H1 (cell line): Measurements from ENCODE around the gene ITPRIPL2. TPM values are rescaled to one million over a fixed set of nuclear protein-coding genes. Genes with fewer than 3 reads are reported as not detected.

Experiments
- CTCF ChIA-PET: fragments of 300-600 bp; sonication (Branson Sonifier 250); formaldehyde crosslinking; loops from one replicate; lab custom pipeline; 2021; ENCODE audit not compliant: partially characterized antibody; lab: Charles Lee
- POLR2A ChIA-PET: fragments of 300-600 bp; sonication (Branson Sonifier 250); formaldehyde crosslinking; loops from one replicate; lab custom pipeline; 2021; ENCODE audit warnings: inconsistent platforms; ENCODE audit not compliant: partially characterized antibody; lab: Charles Lee
- DNase-seq, 2 experiments: peaks; one replicate each; pipeline versions ENCODE4 v3.0.0 to v3.0.0-alpha.2; 2010 to 2022; ENCODE audit warnings: low spot score in 2 of 2, low read depth in 1 of 2, mixed read lengths in 1 of 2
- FAIRE-seq: peaks from 2 replicates; lab custom pipeline; 2011; peaks lifted over from hg19 to GRCh38; lab: Jason Lieb, UNC
- H2AFZ ChIP-seq: 2 replicates; pipeline ENCODE4 v1.8.1; 2012; ENCODE audit warnings: low read length, inconsistent platforms
- H2AK5ac ChIP-seq: 2 replicates; pipeline ENCODE4 v1.6.1; 2013; ENCODE audit warnings: low read depth, low read length
- H2BK120ac ChIP-seq: replicated peaks from 2 replicates; pipeline ENCODE3; 2013; ENCODE audit warnings: low read depth, low read length, inconsistent platforms
- H2BK12ac ChIP-seq: 2 replicates; pipeline ENCODE4 v1.6.1; 2013; ENCODE audit warnings: low read depth, low read length
- H2BK15ac ChIP-seq: 2 replicates; pipeline ENCODE4 v1.6.1; 2013; ENCODE audit warnings: low read length
- H2BK20ac ChIP-seq: 2 replicates; pipeline ENCODE4 v1.6.1; 2013; ENCODE audit warnings: low read length
- H2BK5ac ChIP-seq: 2 replicates; pipeline ENCODE4 v1.6.1; 2013; ENCODE audit warnings: low read depth, low read length
- H3K14ac ChIP-seq: 2 replicates; pipeline ENCODE4 v1.6.1; 2013; ENCODE audit warnings: inconsistent platforms; ENCODE audit not compliant: insufficient read length
- H3K18ac ChIP-seq: 2 replicates; pipeline ENCODE4 v1.6.1; 2013; ENCODE audit warnings: low read length; ENCODE audit errors: extremely low read depth
- H3K23ac ChIP-seq: 2 replicates; pipeline ENCODE4 v1.6.1; 2013; ENCODE audit warnings: inconsistent platforms; ENCODE audit not compliant: insufficient read length
- H3K23me2 ChIP-seq: 2 replicates; pipeline ENCODE4 v1.6.1; 2013; ENCODE audit warnings: low read depth, low read length
- H3K27ac ChIP-seq: 2 replicates; pipeline ENCODE4 v1.6.1; 2011; ENCODE audit warnings: low read depth, low read length, inconsistent platforms
- H3K27me3 ChIP-seq, 4 experiments: replicated peaks in 1 of 4; 1 replicate in 1 of 4; 2 replicates in 3 of 4; pipeline versions ENCODE4 v1.6.1 to v1.8.1; 2011 to 2013; ENCODE audit warnings: low read length in 3 of 4, mild to moderate bottlenecking in 3 of 4, inconsistent platforms in 2 of 4, mixed read lengths in 2 of 4, moderate library complexity in 1 of 4; ENCODE audit not compliant: control insufficient read depth in 3 of 4, insufficient read depth in 3 of 4; ENCODE audit errors: extremely low read depth in 1 of 4
- H3K36me3 ChIP-seq, 4 experiments: 2 replicates each; pipeline versions ENCODE4 v1.6.1 to v1.8.1; 2011 to 2013; ENCODE audit warnings: mild to moderate bottlenecking in 4 of 4, low read length in 3 of 4, moderate library complexity in 2 of 4, control low read depth in 1 of 4, inconsistent platforms in 1 of 4; ENCODE audit not compliant: insufficient read depth in 4 of 4, control insufficient read depth in 2 of 4
- H3K4ac ChIP-seq: replicated peaks from 2 replicates; pipeline ENCODE3; 2013; ENCODE audit warnings: low read length, low read depth, mixed read lengths, inconsistent platforms; ENCODE audit not compliant: insufficient read length
- H3K4me1 ChIP-seq, 4 experiments: replicated peaks in 1 of 4; 1 replicate in 1 of 4; 2 replicates in 3 of 4; pipeline versions ENCODE4 v1.6.1 to v1.8.1; 2011 to 2013; ENCODE audit warnings: low read length in 3 of 4, inconsistent platforms in 2 of 4, mixed read lengths in 1 of 4; ENCODE audit not compliant: insufficient read depth in 4 of 4, control insufficient read depth in 3 of 4
- H3K4me2 ChIP-seq, 2 experiments: 2 replicates each; pipeline versions ENCODE4 v1.6.1 to v1.8.1; 2011 to 2013; ENCODE audit warnings: low read depth in 2 of 2, low read length in 2 of 2, control low read depth in 1 of 2, inconsistent platforms in 1 of 2, mild to moderate bottlenecking in 1 of 2; ENCODE audit not compliant: insufficient read depth in 1 of 2
- H3K4me3 ChIP-seq, 4 experiments: fragments of 200-600, 300-600 bp in 1 of 4; sonication (generic), shearing (Covaris generic), sonication (Bioruptor Twin) in 1 of 4; 2 replicates each; pipeline versions ENCODE4 v1.5.1 to v1.8.1; 2011 to 2016; ENCODE audit warnings: low read length in 4 of 4, low read depth in 3 of 4, control low read depth in 2 of 4, inconsistent platforms in 2 of 4, mild to moderate bottlenecking in 2 of 4, mixed read lengths in 1 of 4, moderate library complexity in 1 of 4; ENCODE audit not compliant: insufficient read depth in 2 of 4; ENCODE audit errors: extremely low read depth in 1 of 4
- H3K56ac ChIP-seq: replicated peaks from 2 replicates; pipeline ENCODE3; 2013; ENCODE audit warnings: low read depth, mild to moderate bottlenecking, mixed read lengths, low read length, inconsistent platforms; ENCODE audit not compliant: insufficient read length
- H3K79me1 ChIP-seq: 2 replicates; pipeline ENCODE4 v1.6.1; 2013; ENCODE audit warnings: low read depth, low read length, control low read depth
- H3K79me2 ChIP-seq, 2 experiments: 2 replicates each; pipeline versions ENCODE4 v1.6.1 to v1.8.1; 2012 to 2013; ENCODE audit warnings: low read length in 2 of 2, mild to moderate bottlenecking in 2 of 2, inconsistent platforms in 1 of 2; ENCODE audit not compliant: insufficient read depth in 2 of 2, control insufficient read depth in 1 of 2
- H3K9ac ChIP-seq, 4 experiments: replicated peaks in 1 of 4; 1 replicate in 1 of 4; 2 replicates in 3 of 4; pipeline versions ENCODE4 v1.6.1 to v1.8.1; 2011 to 2013; ENCODE audit warnings: low read depth in 3 of 4, low read length in 3 of 4, control low read depth in 2 of 4, mild to moderate bottlenecking in 2 of 4, moderate library complexity in 2 of 4, inconsistent platforms in 1 of 4; ENCODE audit errors: extremely low read depth in 1 of 4
- H3K9me3 ChIP-seq, 2 experiments: 2 replicates each; pipeline versions ENCODE4 v1.6.1 to v1.8.1; 2012 to 2013; ENCODE audit warnings: mild to moderate bottlenecking in 2 of 2, moderate library complexity in 2 of 2, control low read depth in 1 of 2, inconsistent platforms in 1 of 2, low read depth in 1 of 2, low read length in 1 of 2, mixed read lengths in 1 of 2; ENCODE audit not compliant: insufficient read depth in 2 of 2
- H4K20me1 ChIP-seq, 2 experiments: replicated peaks in 1 of 2; 2 replicates each; pipeline versions ENCODE3 to v1.8.1; 2011 to 2013; ENCODE audit warnings: inconsistent platforms in 2 of 2, low read length in 2 of 2, mild to moderate bottlenecking in 1 of 2; ENCODE audit not compliant: insufficient read depth in 2 of 2, control insufficient read depth in 1 of 2
- H4K5ac ChIP-seq: 2 replicates; pipeline ENCODE4 v1.6.1; 2013; ENCODE audit warnings: low read length, low read depth, mixed read lengths, inconsistent platforms; ENCODE audit not compliant: insufficient read length
- H4K8ac ChIP-seq: 2 replicates; pipeline ENCODE4 v1.8.0; 2013; ENCODE audit warnings: mild to moderate bottlenecking, moderate library complexity, low read length, inconsistent platforms; ENCODE audit not compliant: insufficient read depth; ENCODE audit errors: extremely low read depth
- H4K91ac ChIP-seq: replicated peaks from 2 replicates; pipeline ENCODE3; 2013; ENCODE audit warnings: low read length, mixed read lengths, inconsistent platforms; ENCODE audit not compliant: insufficient read length
- CTCF ChIP-seq, 3 experiments: IDR thresholded peaks; 1 replicate in 2 of 3; 2 replicates in 1 of 3; pipeline versions ENCODE4 v1.5.1 to v1.6.1; 2011; ENCODE audit warnings: low read length in 3 of 3, mild to moderate bottlenecking in 3 of 3, inconsistent platforms in 2 of 3, low read depth in 1 of 3, moderate library complexity in 1 of 3; ENCODE audit not compliant: insufficient read depth in 1 of 3; ENCODE audit errors: control extremely low read depth in 1 of 3
- GTF2F1 ChIP-seq: IDR thresholded peaks from 2 replicates; pipeline ENCODE4 v1.6.1; 2012; ENCODE audit warnings: low read depth, low read length, improper control_type of control experiment, borderline replicate concordance
- JUN ChIP-seq: IDR thresholded peaks from 2 replicates; pipeline ENCODE4 v1.6.1; 2011; ENCODE audit warnings: low read depth, mild to moderate bottlenecking, improper control_type of control experiment, low read length
- POLR2A ChIP-seq, 2 experiments: IDR thresholded peaks; 1 replicate in 1 of 2; 2 replicates in 1 of 2; pipeline ENCODE4 v1.6.1; 2011; ENCODE audit warnings: low read depth in 2 of 2, low read length in 2 of 2, mild to moderate bottlenecking in 2 of 2; ENCODE audit errors: control extremely low read depth in 1 of 2
- RAD21 ChIP-seq, 2 experiments: IDR thresholded peaks in 1 of 2; conservative IDR thresholded peaks in 1 of 2; 2 replicates each; pipeline ENCODE4 v1.6.1; 2011; ENCODE audit warnings: low read depth in 2 of 2, low read length in 2 of 2, improper control_type of control experiment in 1 of 2, inconsistent platforms in 1 of 2, mild to moderate bottlenecking in 1 of 2, moderate library complexity in 1 of 2
- SP4 ChIP-seq: IDR thresholded peaks from 2 replicates; pipeline ENCODE4 v1.6.1; 2012; ENCODE audit warnings: low read length, inconsistent platforms
- TCF12 ChIP-seq: IDR thresholded peaks from 2 replicates; pipeline ENCODE4 v1.6.1; 2011; ENCODE audit warnings: low read depth, mild to moderate bottlenecking, low read length
- YY1 ChIP-seq: IDR thresholded peaks from 2 replicates; pipeline ENCODE4 v1.6.1; 2011; ENCODE audit warnings: low read depth, mild to moderate bottlenecking, low read length
- WGBS, 2 experiments: shearing (Covaris generic) in 1 of 2; methylation state at CpG; one replicate each; pipeline versions ENCODE4 v1.1.6 to v1.1.7; 2013 to 2015; ENCODE audit warnings: low lambda C conversion rate in 2 of 2, mixed read lengths in 2 of 2, inconsistent platforms in 1 of 2, low coverage in 1 of 2, missing lambda C conversion rate in 1 of 2; ENCODE audit not compliant: insufficient replicate concordance in 2 of 2, insufficient coverage in 1 of 2, insufficient read length in 1 of 2; ENCODE audit errors: extremely low coverage in 1 of 2, missing lambda C conversion rate in 1 of 2; 5-methylcytosine and 5-hydroxymethylcytosine counted together
- polyA plus RNA-seq, 7 experiments: library from polyadenylated mRNA; depleted of rRNA in 3 of 7; stranded (reverse) in 5 of 7; unstranded in 2 of 7; fragments of >200 nt in 5 of 7; fragments of 200-250 nt in 2 of 7; gene quantifications; 1 replicate in 5 of 7; 2 replicates in 1 of 7; 4 replicates in 1 of 7; pipeline versions ENCODE4 v1.2.1 to v1.2.3, GENCODE V29; 2011 to 2013; ENCODE audit warnings: missing spikeins in 2 of 7, mixed read lengths in 2 of 7
- total RNA-seq: library from RNA; stranded (reverse); fragmentation: NEBNext Ultra II Directional; extraction: Animal tissue kit (Norgen Biotek cat#: 25700); gene quantifications from 2 replicates; pipeline ENCODE4 v1.2.1, GENCODE V29; 2021

ITPRIPL2 gene
- total and polyA plus RNA-seq, 2 of the 8 experiments (the other 6 are each of a cell fraction or from before 2014, with no cell fraction given), result 1.1 to 3.4 TPM

DNA sequence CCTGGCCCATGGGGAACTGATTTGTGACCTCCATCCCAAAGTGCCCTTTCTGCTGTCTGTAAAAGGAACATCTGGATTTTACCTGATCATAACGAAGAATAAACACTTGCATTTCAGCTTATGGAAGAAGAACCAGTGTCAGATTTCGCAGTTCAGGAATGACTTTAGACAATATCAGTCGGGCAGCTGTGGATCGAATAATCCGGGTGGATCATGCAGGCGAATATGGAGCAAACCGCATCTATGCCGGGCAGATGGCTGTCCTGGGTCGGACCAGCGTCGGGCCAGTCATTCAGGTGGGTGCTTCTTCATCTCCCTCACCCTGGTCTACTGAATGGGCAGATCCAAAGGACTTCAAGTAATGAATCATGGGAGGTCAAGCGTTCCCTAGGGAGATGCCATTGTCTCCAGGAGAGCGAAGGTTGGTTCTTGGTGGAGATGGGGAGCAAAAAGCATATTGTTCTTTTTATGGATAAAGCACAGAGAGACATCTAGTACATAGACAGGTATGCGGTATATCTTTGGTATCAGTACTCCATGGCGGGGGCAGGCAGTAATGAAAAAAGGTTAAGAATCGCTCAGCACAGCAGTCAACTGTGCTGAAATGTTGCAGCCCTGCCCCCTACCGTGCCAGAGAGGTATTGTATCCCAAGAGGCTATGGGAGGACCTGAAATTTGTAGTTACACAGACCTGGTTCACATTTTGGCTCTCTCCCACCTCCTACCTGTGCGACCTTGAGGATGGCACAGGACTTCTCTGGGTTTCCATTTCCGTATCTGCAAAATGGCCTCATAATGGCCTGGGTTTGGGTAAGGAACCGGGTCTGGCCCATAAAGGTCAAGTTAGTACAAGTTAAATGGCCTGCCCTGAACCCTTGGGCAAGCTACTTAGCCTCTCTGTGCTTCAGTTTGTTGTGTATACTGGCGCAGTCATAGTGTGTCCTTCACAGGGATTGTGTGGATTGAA, 41.7 kb upstream of the ITPRIPL2 start:
- no peaks in the 10 kb centered on the region for H3K4me1 ChIP-seq
- no peak overlapping the region for H2BK20ac ChIP-seq
- no peak overlapping the region for H4K5ac ChIP-seq
- H4K20me1 ChIP-seq, result no peaks in the 10 kb centered on the region
- H3K4ac ChIP-seq, result no peak overlapping the region
- no peak overlapping the region for H3K27ac ChIP-seq
- no peaks in the 10 kb centered on the region for H3K27me3 ChIP-seq
- DNase-seq (peak in 1 of 2 experiments; percentile 85), FAIRE-seq (no peak)
- peaks cover 0 to 12% (median 2%) of the 10 kb centered on the region in 4 experiments; a peak in 4 of 8 replicates for H3K36me3 ChIP-seq
- 82% methylated on average over 21 of the region's 21 CpGs; no CpG with 5 or more reads in 1 of the 2 experiments for WGBS, 2 experiments
- no peaks in the 10 kb centered on the region for H3K9me3 ChIP-seq
- no peak overlapping the region for H2BK12ac ChIP-seq
- no peak overlapping the region for H3K4me3 ChIP-seq
- H3K18ac ChIP-seq, result no peak overlapping the region
- no peak overlapping the region for H4K8ac ChIP-seq
- no peak overlapping the region for H2AK5ac ChIP-seq
- no peaks in the 10 kb centered on the region for H3K79me1 ChIP-seq
- CTCF ChIA-PET, result interaction anchor here (0.5 to 2.3 kb wide), 13 partner anchors 9 to 97 kb away, joined by 3 to 9 read pairs (median 4); partner anchors contain the start of gene TMC7
- peaks cover 5% of the 10 kb centered on the region; the same call in 1 of the 2 replicates for H3K23me2 ChIP-seq
- H3K23ac ChIP-seq, result no peak overlapping the region
- peaks cover 0 to 6% of the 10 kb centered on the region in 2 experiments; a peak in 2 of 4 replicates for H3K79me2 ChIP-seq
- H2BK5ac ChIP-seq, result no peak overlapping the region
- H3K9ac ChIP-seq, result no peak overlapping the region
- H2BK15ac ChIP-seq, result no peak overlapping the region
- H4K91ac ChIP-seq, result no peak overlapping the region
- TF ChIP-seq POLR2A (IDR thresholded peaks at IDR 0.05; ENCODE audit: control extremely low read depth in 1 of 2, low read depth in 2 of 2, low read length in 2 of 2) (no peak), CTCF (IDR thresholded peaks at IDR 0.05; ENCODE audit: control extremely low read depth in 1 of 3, insufficient read depth in 1 of 3, low read depth in 1 of 3, low read length in 3 of 3) (peak; percentile 74 to 83 (median 82)), YY1 (0 out of 2 replicates have a peak, but pooled peaks have one; percentile 24), JUN (no peak), TCF12 (no peak), GTF2F1 (no peak), RAD21 (IDR thresholded peaks at IDR 0.05 in 1 of 2, conservative IDR thresholded peaks at IDR 0.05 in 1 of 2; ENCODE audit: low read depth in 2 of 2, low read length in 2 of 2) (peak; percentile 75 to 81), SP4 (no peak)
- H3K14ac ChIP-seq, result no peak overlapping the region
- H3K56ac ChIP-seq, result no peak overlapping the region
- no peak overlapping the region for H3K4me2 ChIP-seq
- H2AFZ ChIP-seq, result no peak overlapping the region
- H2BK120ac ChIP-seq, result no peak overlapping the region
- POLR2A ChIA-PET, result interaction anchor here (0.9 to 1.1 kb wide), 2 partner anchors 9 to 21 kb away, joined by 3 to 4 read pairs; no protein-coding TSS in a partner anchor
